KMS-11 (cell line): ENCODE data around the gene TSEN15.

ENCODE experiments used
- H2AFZ ChIP-seq: fragments of 200-600 bp; sonication (generic); 2 replicates; pipeline ENCODE4 v1.6.1; 2016; ENCODE audit warnings: antibody characterized with exemption, mixed run types, low read depth
- H3K27ac ChIP-seq: fragments of 200-600 bp; sonication (generic); 2 replicates; pipeline ENCODE4 v1.6.1; 2016; ENCODE audit warnings: mild to moderate bottlenecking, mixed run types
- H3K27me3 ChIP-seq: fragments of 200-600 bp; sonication (generic); 2 replicates; pipeline ENCODE4 v1.6.1; 2017; ENCODE audit warnings: mild to moderate bottlenecking, low read depth, mixed run types, moderate library complexity; ENCODE audit not compliant: insufficient read depth
- H3K36me3 ChIP-seq: fragments of 200-600 bp; sonication (generic); 2 replicates; pipeline ENCODE4 v1.6.1; 2017; ENCODE audit warnings: mild to moderate bottlenecking, mixed run types; ENCODE audit not compliant: insufficient read depth
- H3K4me1 ChIP-seq: fragments of 200-600 bp; sonication (generic); 2 replicates; pipeline ENCODE4 v1.6.1; 2016; ENCODE audit warnings: mild to moderate bottlenecking, low read depth, mixed run types; ENCODE audit not compliant: poor library complexity, severe bottlenecking
- H3K4me2 ChIP-seq: fragments of 200-600 bp; sonication (generic); 2 replicates; pipeline ENCODE4 v1.7.0; 2016; ENCODE audit warnings: mild to moderate bottlenecking, mixed run types
- H3K4me3 ChIP-seq: fragments of 200-600 bp; sonication (generic); IDR thresholded peaks from 2 replicates; pipeline ENCODE4 v1.6.1; 2017; ENCODE audit warnings: low read depth, low read length, mixed read lengths; ENCODE audit not compliant: insufficient read depth
- H3K79me2 ChIP-seq: fragments of 200-600 bp; sonication (generic); 2 replicates; pipeline ENCODE4 v1.6.1; 2016; ENCODE audit warnings: low read depth, mixed run types; ENCODE audit not compliant: insufficient read depth
- H3K9ac ChIP-seq: fragments of 200-600 bp; sonication (generic); 2 replicates; pipeline ENCODE4 v1.6.1; 2016; ENCODE audit warnings: mild to moderate bottlenecking, mixed run types
- H4K20me1 ChIP-seq: fragments of 200-600 bp; sonication (generic); 2 replicates; pipeline ENCODE4 v1.6.1; 2016; ENCODE audit warnings: mild to moderate bottlenecking, mixed run types; ENCODE audit not compliant: insufficient read depth
- TF ChIP-seq, protein P1 (sequence below): fragments of 200-600 bp; sonication (generic); conservative IDR thresholded peaks from 2 replicates; pipeline ENCODE4 v1.6.1; 2017; ENCODE audit warnings: low read depth, mild to moderate bottlenecking, antibody characterized with exemption, low read length, moderate library complexity, mixed read lengths

Gene TSEN15

DNA sequence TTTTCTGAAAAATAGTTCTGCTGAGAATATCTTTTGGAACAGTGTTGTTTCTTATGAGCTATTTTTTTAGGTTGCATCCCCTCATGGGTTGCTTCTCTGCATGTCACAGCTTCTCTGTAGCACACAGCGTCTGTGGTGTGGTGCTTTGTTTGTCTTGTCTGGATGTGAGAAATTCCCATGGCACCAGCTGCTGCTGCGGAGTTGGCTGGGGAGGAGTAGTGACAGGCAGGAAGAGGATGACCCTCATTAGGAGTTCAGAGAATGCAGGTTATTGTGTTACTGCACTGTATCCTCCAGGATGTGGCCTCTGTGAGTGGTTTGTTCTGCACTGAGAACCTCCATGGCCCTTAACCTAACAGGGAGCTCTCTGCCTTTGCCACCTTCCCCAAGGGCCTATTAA is 64.8 kb downstream of the TSEN15 start:
- Histone ChIP-seq H3K36me3 (no peaks in the 10 kb centered on the region), H3K27me3 (no peaks in the 10 kb centered on the region), H3K79me2 (no peaks in the 10 kb centered on the region), H3K4me2 (no peak overlapping the region), H2AFZ (no peak overlapping the region), H3K27ac (no peak overlapping the region), H3K4me3 (no peak overlapping the region), H4K20me1 (no peaks in the 10 kb centered on the region), H3K9ac (no peak overlapping the region), H3K4me1 (no peaks in the 10 kb centered on the region)
- TF ChIP-seq, protein P1, sequence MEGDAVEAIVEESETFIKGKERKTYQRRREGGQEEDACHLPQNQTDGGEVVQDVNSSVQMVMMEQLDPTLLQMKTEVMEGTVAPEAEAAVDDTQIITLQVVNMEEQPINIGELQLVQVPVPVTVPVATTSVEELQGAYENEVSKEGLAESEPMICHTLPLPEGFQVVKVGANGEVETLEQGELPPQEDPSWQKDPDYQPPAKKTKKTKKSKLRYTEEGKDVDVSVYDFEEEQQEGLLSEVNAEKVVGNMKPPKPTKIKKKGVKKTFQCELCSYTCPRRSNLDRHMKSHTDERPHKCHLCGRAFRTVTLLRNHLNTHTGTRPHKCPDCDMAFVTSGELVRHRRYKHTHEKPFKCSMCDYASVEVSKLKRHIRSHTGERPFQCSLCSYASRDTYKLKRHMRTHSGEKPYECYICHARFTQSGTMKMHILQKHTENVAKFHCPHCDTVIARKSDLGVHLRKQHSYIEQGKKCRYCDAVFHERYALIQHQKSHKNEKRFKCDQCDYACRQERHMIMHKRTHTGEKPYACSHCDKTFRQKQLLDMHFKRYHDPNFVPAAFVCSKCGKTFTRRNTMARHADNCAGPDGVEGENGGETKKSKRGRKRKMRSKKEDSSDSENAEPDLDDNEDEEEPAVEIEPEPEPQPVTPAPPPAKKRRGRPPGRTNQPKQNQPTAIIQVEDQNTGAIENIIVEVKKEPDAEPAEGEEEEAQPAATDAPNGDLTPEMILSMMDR: no peak

DNA sequence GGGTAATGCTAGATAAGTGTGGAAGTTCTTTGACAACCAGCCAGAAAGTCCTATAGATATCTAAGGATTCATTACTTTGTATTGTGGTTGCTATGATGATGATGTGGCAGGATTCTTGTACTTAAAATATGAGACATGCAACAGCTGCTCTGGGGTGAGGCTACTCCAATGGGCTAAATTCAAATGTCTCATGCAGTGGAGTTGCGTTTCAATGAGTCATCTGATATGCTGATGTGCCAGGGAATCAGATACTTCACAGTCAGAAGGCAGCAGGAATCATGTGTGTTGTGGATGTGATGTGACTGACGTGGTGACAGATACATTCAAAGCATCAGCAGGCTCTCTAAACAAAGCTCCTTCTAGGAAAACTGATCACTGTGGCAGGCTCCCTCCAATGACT is 66.5 kb downstream of the TSEN15 start:
- H2AFZ ChIP-seq: no peak overlapping the region
- TF ChIP-seq, protein P1: no peak
- no peaks in the 10 kb centered on the region for H4K20me1 ChIP-seq
- no peaks in the 10 kb centered on the region for H3K36me3 ChIP-seq
- H3K27ac ChIP-seq: no peak overlapping the region
- H3K4me2 ChIP-seq: no peak overlapping the region
- no peaks in the 10 kb centered on the region for H3K27me3 ChIP-seq
- H3K4me1 ChIP-seq: no peaks in the 10 kb centered on the region
- no peak overlapping the region for H3K4me3 ChIP-seq
- H3K9ac ChIP-seq: no peak overlapping the region
- no peaks in the 10 kb centered on the region for H3K79me2 ChIP-seq
